Measurements from ENCODE around the gene NTM. TPM values are rescaled to one million over a fixed set of nuclear protein-coding genes. Genes with fewer than 3 reads are reported as not detected.

The NTM gene
- total RNA-seq, 1 experiment from 2014 or later = not detected

- ATAC-seq (no peak), DNase-seq (ENCODE audit: low read depth, low spot score) (no peak)
- Histone ChIP-seq H3K4me1 (ENCODE audit: control insufficient read depth in 1 of 2, insufficient read depth in 2 of 2, low read length in 2 of 2) (no peaks in the 10 kb centered on the region), H3K36me3 (ENCODE audit: control insufficient read depth in 1 of 2, insufficient read depth in 2 of 2, low read length in 2 of 2) (no peaks in the 10 kb centered on the region), H3K9me3 (ENCODE audit: control insufficient read depth in 1 of 2, insufficient read depth in 1 of 2, low read depth in 1 of 2, low read length in 2 of 2) (peaks cover 11 to 24% of the 10 kb centered on the region in 2 experiments; a peak in 2 of 4 replicates), H3K9ac (ENCODE audit: low read length) (no peak overlapping the region), H4K20me1 (ENCODE audit: insufficient read depth) (no peaks in the 10 kb centered on the region), H2AFZ (ENCODE audit: low read depth, low read length, poor library complexity, severe bottlenecking) (no peak overlapping the region), H3K4me3 (replicated peaks in 1 of 2; ENCODE audit: low read depth in 1 of 2, low read length in 2 of 2) (no peak overlapping the region), H3K4me2 (ENCODE audit: low read length) (no peak overlapping the region), H3K27ac (ENCODE audit: low read depth, low read length) (no peak overlapping the region), H3K79me2 (ENCODE audit: insufficient read depth, low read length) (no peaks in the 10 kb centered on the region), H3K9me2 (ENCODE audit: insufficient read depth) (no peaks in the 10 kb centered on the region), H3K27me3 (ENCODE audit: insufficient read depth, low read length) (no peaks in the 10 kb centered on the region)
- no peak for TF ChIP-seq EGR1 (IDR thresholded peaks at IDR 0.05; ENCODE audit: low read depth)
- TF ChIP-seq YY1 (IDR thresholded peaks at IDR 0.05; ENCODE audit: extremely low read depth, insufficient replicate concordance, low read depth, low read length) = no peak
- TF ChIP-seq JUND (IDR thresholded peaks at IDR 0.05) = no peak
- TF ChIP-seq SIN3A (IDR thresholded peaks at IDR 0.05; ENCODE audit: low read depth) = no peak
- TF ChIP-seq CTCF (IDR thresholded peaks at IDR 0.05 in 2 of 3, conservative IDR thresholded peaks at IDR 0.05 in 1 of 3; ENCODE audit: borderline replicate concordance in 1 of 3, insufficient read depth in 1 of 3, low read depth in 2 of 3, low read length in 2 of 3) = no peak
- TF ChIP-seq CBX3 (IDR thresholded peaks at IDR 0.05; ENCODE audit: low read depth) = no peak
- TF ChIP-seq SP1 (IDR thresholded peaks at IDR 0.05; ENCODE audit: low read depth) = no peak
- no peak for TF ChIP-seq EZH2 (IDR thresholded peaks at IDR 0.05)
- RAD21 ChIA-PET (ENCODE audit: low non-redundant PET in 1 of 2, low total read pairs in 2 of 2, uncharacterized antibody in 2 of 2, unreplicated experiment in 2 of 2) = no interaction called here
- CTCF ChIA-PET = no interaction called here
- POLR2A ChIA-PET = no interaction called here
- intact Hi-C loops (cut with micrococcal nuclease) = no loop called here
- no TSS peak for BruUV-seq (replicated peaks)
These were observed 914.2 kb downstream of the NTM start for GRCh38 chr11:132284611-132285010.

- ChIA-PET RAD21 (ENCODE audit: low non-redundant PET in 1 of 2, low total read pairs in 2 of 2, uncharacterized antibody in 2 of 2, unreplicated experiment in 2 of 2) (no interaction called here), POLR2A (no interaction called here), CTCF (no interaction called here)
- H3K27ac ChIP-seq (ENCODE audit: low read depth, low read length) = no peak overlapping the region
- H3K9me2 ChIP-seq (ENCODE audit: insufficient read depth) = no peaks in the 10 kb centered on the region
- H3K79me2 ChIP-seq (ENCODE audit: insufficient read depth, low read length) = no peaks in the 10 kb centered on the region
- BruUV-seq (replicated peaks) = no TSS peak
- intact Hi-C loops (cut with micrococcal nuclease) = no loop called here
- no peak overlapping the region for H3K4me2 ChIP-seq (ENCODE audit: low read length)
- no peaks in the 10 kb centered on the region for H3K27me3 ChIP-seq (ENCODE audit: insufficient read depth, low read length)
- H3K36me3 ChIP-seq (ENCODE audit: control insufficient read depth in 1 of 2, insufficient read depth in 2 of 2, low read length in 2 of 2) = no peaks in the 10 kb centered on the region
- no peak overlapping the region for H3K9ac ChIP-seq (ENCODE audit: low read length)
- H3K4me1 ChIP-seq (ENCODE audit: control insufficient read depth in 1 of 2, insufficient read depth in 2 of 2, low read length in 2 of 2) = no peaks in the 10 kb centered on the region
- H3K9me3 ChIP-seq (ENCODE audit: control insufficient read depth in 1 of 2, insufficient read depth in 1 of 2, low read depth in 1 of 2, low read length in 2 of 2) = peaks cover 11 to 21% of the 10 kb centered on the region in 2 experiments; a peak in 2 of 4 replicates
- no peak overlapping the region for H3K4me3 ChIP-seq (replicated peaks in 1 of 2; ENCODE audit: low read depth in 1 of 2, low read length in 2 of 2)
- no peak overlapping the region for H2AFZ ChIP-seq (ENCODE audit: low read depth, low read length, poor library complexity, severe bottlenecking)
- H4K20me1 ChIP-seq (ENCODE audit: insufficient read depth) = no peaks in the 10 kb centered on the region
- no peak for DNase-seq (ENCODE audit: low read depth, low spot score)
- ATAC-seq = no peak
- TF ChIP-seq SP1 (IDR thresholded peaks at IDR 0.05; ENCODE audit: low read depth) (no peak), TCF7L2 (IDR thresholded peaks at IDR 0.05; ENCODE audit: borderline replicate concordance, extremely low read depth, insufficient read depth, insufficient read length) (no peak), ZNF274 (IDR thresholded peaks at IDR 0.05; ENCODE audit: low read depth, low read length) (no peak), ZFX (IDR thresholded peaks at IDR 0.05) (no peak), ELF1 (IDR thresholded peaks at IDR 0.05; ENCODE audit: borderline replicate concordance, low read depth) (no peak), SRF (IDR thresholded peaks at IDR 0.05; ENCODE audit: low read depth) (no peak), RAD21 (IDR thresholded peaks at IDR 0.05; ENCODE audit: low read depth) (no peak), EGR1 (IDR thresholded peaks at IDR 0.05; ENCODE audit: low read depth) (no peak), FOSL1 (IDR thresholded peaks at IDR 0.05; ENCODE audit: low read depth) (no peak), JUND (IDR thresholded peaks at IDR 0.05) (no peak), EZH2 (IDR thresholded peaks at IDR 0.05) (no peak), CBX3 (IDR thresholded peaks at IDR 0.05; ENCODE audit: low read depth) (no peak), ZBTB33 (IDR thresholded peaks at IDR 0.05; ENCODE audit: extremely low read depth, insufficient replicate concordance, low read length) (no peak)
These were observed 915.2 kb downstream of the NTM start for GRCh38 chr11:132285631-132286030.

Data from HCT116 (cell line).